ENCODE measurements around the gene LRRC4.

DNA sequence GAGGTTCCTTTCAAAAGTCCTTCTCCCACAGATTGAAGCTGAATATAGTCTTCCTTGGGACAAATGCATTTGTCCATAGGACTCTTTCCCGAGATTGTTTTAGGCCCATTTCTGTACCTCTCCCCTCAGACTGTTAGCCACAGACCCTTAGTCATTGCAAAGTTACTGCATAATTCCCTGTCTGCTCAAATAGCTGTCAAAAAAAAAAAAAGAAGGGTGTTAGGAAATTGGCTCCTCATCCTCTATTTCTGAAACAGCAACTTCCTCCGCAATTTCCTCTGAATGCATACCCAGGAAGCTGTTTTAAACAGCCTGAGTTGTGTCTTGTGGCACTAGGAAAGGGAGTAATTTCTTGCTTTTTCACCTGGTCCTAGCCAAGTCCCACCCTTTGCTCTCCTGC, 5.4 kb downstream of the LRRC4 start:
- TF ChIP-seq EZH2 (IDR thresholded peaks at IDR 0.05; ENCODE audit: insufficient read depth, poor library complexity, severe bottlenecking) (no peak), EZH2phosphoT487 (IDR thresholded peaks at IDR 0.05; ENCODE audit: insufficient read depth, low read depth) (no peak)

All from GM23248 (cell line).